Pancreas (tissue), 10 donors: Measurements from ENCODE around the gene DNPH1. TPM values are rescaled to one million over a fixed set of nuclear protein-coding genes. Genes with fewer than 3 reads are reported as not detected.

Source experiments
- ATAC-seq, 4 donors: fragments of 200-7000 bp; cut with Tn5 transposase; one replicate each; pipeline versions ENCODE4 v1.8.0 to v1.9.1; 2020; ENCODE audit warnings: mild to moderate bottlenecking in 4 of 4, moderate library complexity in 4 of 4
- DNase-seq, 6 donors: peaks; one replicate each; pipeline ENCODE4 v3.0.0-alpha.2; 2020
- FAIRE-seq: peaks from 2 replicates; lab custom pipeline; 2012; peaks lifted over from hg19 to GRCh38; lab: Jason Lieb, UNC
- H3K27ac ChIP-seq, 4 donors: fragments of 200-600 bp; sonication (generic); 1 replicate in 3 of 4; 2 replicates in 1 of 4; pipeline versions ENCODE4 v1.5.0 to v1.8.0; 2020
- H3K27me3 ChIP-seq, 4 donors: fragments of 200-600 bp; one replicate each; pipeline ENCODE4 v1.8.0; 2021
- H3K36me3 ChIP-seq, 3 donors: fragments of 200-600 bp; sonication (generic) in 1 of 3; one replicate each; pipeline versions ENCODE4 v1.5.0 to v1.8.0; 2020 to 2021
- H3K4me1 ChIP-seq, 3 donors: fragments of 200-600 bp; one replicate each; pipeline ENCODE4 v1.8.0; 2021
- H3K4me3 ChIP-seq, 4 donors: fragments of 200-600 bp; sonication (generic) in 2 of 4; one replicate each; pipeline versions ENCODE4 v1.5.0 to v1.8.0; 2020 to 2021
- H3K9me3 ChIP-seq, 4 donors: fragments of 200-600 bp; one replicate each; pipeline ENCODE4 v1.8.0; 2021
- WGBS, 2 donors: extraction: QIAGEN DNeasy Blood & Tissue Kit; methylation state at CpG; one replicate each; pipeline ENCODE4 v1.1.7; 2013; 5-methylcytosine and 5-hydroxymethylcytosine counted together
- intact Hi-C, 3 donors: fragments of 100-400 bp; cut with DNase I; formaldehyde crosslinking; loops; one replicate each; pipeline versions ENCODE4 v1.11.1 to v1.14.2; 2022
- polyA plus RNA-seq, 2 donors: library from polyadenylated mRNA; stranded (reverse); fragments of 200-250 nt; gene quantifications; one replicate each; pipeline ENCODE4 v1.2.3, GENCODE V29; 2013
- total RNA-seq, 6 donors: library from RNA; stranded (reverse); fragmentation: NEBNext Ultra II Directional in 4 of 6; extraction: Animal tissue kit (Norgen Biotek cat#: 25700) in 4 of 6; gene quantifications; one replicate each; pipeline versions ENCODE4 v1.2.1 to v1.2.4, GENCODE V29; 2021 to 2023
- TF ChIP-seq, protein P1 (sequence below), 4 donors: fragments of 200-600 bp; sonication (generic) in 3 of 4; IDR thresholded peaks; one replicate each; pipeline versions ENCODE4 v1.5.0 to v1.8.0; 2021; ENCODE audit warnings: antibody characterized with exemption in 4 of 4
- donor health status: healthy with polysubstance abuse.
- donor health status: DM: no; HTN: no; CAD: no; lungs with moderate emphysema.
- donor health status: DM: no; HTN: no; CAD: no.
- donor health status: control.
- donor health status: control.
- donor health status: Bipolar disorder and iron deficiency.
- donor health status: DM: yes; HTN: yes; CAD: no.
- donor health status: DM: no; HTN: no; CAD: no.
- donor health status: DM: no; HTN: no; CAD: no.
- donor health status: DM: yes; HTN: yes; CAD: no.

DNPH1 gene
- total and polyA plus RNA-seq, 8 donors: 19.9 to 73.3 (median 43.2) TPM

DNA sequence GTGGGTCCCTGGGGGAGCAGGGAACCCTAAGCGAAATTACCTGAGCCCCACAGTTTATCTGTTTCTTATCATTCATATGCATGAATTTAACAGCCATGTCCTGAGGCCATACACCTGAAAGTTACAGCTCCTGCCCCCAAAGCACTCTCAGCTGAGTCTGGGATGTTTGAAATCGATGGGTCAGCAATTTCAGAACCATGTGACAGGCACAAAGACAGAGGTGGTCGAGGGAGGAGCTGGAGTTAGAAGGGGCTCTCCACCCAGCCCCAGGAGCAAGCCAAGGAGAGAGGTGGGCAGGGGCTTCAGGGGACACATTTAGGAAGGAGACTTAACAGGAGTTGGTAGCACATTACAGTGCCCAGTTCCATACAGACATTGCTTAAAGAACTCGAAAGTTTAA, 28.9 kb upstream of the DNPH1 start:
- Histone ChIP-seq H3K36me3 (no peaks in the 10 kb centered on the region), H3K4me1 (no peaks in the 10 kb centered on the region), H3K27ac (no peak overlapping the region), H3K4me3 (no peak overlapping the region), H3K27me3 (no peaks in the 10 kb centered on the region), H3K9me3 (no peaks in the 10 kb centered on the region)
- DNase-seq: no peak
- TF ChIP-seq, protein P1, sequence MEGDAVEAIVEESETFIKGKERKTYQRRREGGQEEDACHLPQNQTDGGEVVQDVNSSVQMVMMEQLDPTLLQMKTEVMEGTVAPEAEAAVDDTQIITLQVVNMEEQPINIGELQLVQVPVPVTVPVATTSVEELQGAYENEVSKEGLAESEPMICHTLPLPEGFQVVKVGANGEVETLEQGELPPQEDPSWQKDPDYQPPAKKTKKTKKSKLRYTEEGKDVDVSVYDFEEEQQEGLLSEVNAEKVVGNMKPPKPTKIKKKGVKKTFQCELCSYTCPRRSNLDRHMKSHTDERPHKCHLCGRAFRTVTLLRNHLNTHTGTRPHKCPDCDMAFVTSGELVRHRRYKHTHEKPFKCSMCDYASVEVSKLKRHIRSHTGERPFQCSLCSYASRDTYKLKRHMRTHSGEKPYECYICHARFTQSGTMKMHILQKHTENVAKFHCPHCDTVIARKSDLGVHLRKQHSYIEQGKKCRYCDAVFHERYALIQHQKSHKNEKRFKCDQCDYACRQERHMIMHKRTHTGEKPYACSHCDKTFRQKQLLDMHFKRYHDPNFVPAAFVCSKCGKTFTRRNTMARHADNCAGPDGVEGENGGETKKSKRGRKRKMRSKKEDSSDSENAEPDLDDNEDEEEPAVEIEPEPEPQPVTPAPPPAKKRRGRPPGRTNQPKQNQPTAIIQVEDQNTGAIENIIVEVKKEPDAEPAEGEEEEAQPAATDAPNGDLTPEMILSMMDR (IDR thresholded peaks at IDR 0.05): no peak
- ATAC-seq: no peak
- no peak for FAIRE-seq
- WGBS, 2 donors: 45 to 50% methylated on average over 4 of the region's 4 CpGs
- intact Hi-C loops: loop anchor here in 1 of 3 donors (5.0 kb wide), 1 partner anchor 244 kb away; no protein-coding TSS in a partner anchor

DNA sequence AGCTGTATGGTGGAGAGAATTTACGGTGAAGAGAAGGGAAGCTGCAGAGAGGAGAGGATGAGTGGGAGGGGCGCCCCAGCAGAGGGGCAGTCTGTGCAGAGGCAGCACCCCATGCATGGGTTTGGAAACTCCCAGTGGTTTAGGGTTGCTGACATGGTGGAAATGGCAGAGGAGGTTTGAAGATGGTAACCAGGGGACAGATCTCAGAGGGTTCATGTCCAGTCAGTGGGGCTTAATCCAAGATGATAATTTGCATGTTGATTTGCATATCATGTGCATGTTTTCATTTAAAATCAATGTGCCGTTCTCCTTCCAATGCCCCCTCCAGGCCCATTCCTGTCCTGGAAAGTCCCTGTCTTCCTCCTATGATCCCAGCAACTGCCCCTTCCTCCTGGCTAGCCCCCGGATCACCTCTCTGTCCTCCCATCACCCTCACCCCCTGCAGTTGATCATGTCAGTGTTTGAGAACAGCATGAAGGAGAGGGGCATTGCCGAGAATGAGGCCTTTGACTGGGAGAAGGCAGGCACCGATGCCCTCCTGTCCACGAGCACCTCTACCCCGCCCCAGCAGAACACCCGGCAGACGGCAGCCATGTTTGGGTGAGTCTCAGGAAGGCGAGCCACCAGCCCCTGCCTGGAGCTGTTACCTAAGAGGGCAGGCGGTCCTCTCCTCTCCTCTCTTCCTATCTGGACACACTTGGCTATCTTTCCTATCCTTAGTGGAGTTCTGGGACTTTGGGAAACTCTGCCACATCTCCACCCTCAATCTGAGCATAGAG, 28.3 kb upstream of the DNPH1 start:
- Histone ChIP-seq H3K9me3 (no peaks in the 10 kb centered on the region), H3K4me3 (no peak overlapping the region), H3K27ac (no peak overlapping the region), H3K36me3 (no peaks in the 10 kb centered on the region), H3K4me1 (no peaks in the 10 kb centered on the region), H3K27me3 (no peaks in the 10 kb centered on the region)
- intact Hi-C loops: loop anchor here in 1 of 3 donors (5.0 kb wide), 1 partner anchor 245 kb away; no protein-coding TSS in a partner anchor
- TF ChIP-seq, protein P1 (IDR thresholded peaks at IDR 0.05): no peak
- WGBS, 2 donors: 75 to 80% methylated on average over 12 of the region's 12 CpGs
- DNase-seq: no peak
- FAIRE-seq: no peak
- no peak for ATAC-seq

DNA sequence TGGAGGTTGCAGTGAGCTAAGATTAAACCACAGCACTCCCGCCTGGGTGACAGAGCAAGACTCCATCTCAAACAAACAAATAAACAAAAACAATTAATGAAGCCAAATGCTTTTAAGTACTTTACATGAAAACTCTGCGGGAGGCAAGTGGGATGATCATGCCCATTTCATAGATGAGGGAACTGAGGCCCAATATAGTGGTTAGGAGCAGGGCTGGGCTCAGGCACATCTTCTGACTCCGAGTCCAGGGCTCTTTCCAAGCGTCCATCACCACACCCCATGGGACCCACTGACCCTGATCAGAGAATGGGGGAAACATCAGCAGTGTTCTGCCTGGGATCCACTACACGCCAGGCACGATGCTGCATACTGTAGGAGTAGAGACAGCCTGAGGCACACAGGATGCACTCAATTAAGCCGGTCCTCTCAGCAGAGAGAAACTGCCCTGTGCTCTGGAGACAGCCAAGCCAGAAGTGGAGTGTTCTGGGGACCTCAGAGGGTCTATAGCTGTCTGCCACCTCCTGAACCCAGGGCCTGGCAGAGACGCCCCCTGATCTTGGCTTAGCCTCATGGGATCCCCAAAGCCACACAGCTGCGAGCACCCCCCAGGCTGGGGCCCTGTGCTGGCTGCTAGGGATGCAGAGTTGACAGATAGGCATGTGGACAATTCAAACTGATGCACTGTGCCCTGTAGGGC, 27.5 kb upstream of the DNPH1 start:
- FAIRE-seq (no peak), ATAC-seq (no peak), DNase-seq (no peak)
- no peaks in the 10 kb centered on the region for H3K4me1 ChIP-seq
- WGBS, 2 donors: 72 to 75% methylated on average over 9 of the region's 9 CpGs
- H3K4me3 ChIP-seq: no peak overlapping the region
- no peaks in the 10 kb centered on the region for H3K36me3 ChIP-seq
- intact Hi-C loops: loop anchor here in 1 of 3 donors (5.0 kb wide), 1 partner anchor 245 kb away; no protein-coding TSS in a partner anchor
- no peak overlapping the region for H3K27ac ChIP-seq
- no peaks in the 10 kb centered on the region for H3K9me3 ChIP-seq
- H3K27me3 ChIP-seq: no peaks in the 10 kb centered on the region
- TF ChIP-seq, protein P1 (IDR thresholded peaks at IDR 0.05): no peak

DNA sequence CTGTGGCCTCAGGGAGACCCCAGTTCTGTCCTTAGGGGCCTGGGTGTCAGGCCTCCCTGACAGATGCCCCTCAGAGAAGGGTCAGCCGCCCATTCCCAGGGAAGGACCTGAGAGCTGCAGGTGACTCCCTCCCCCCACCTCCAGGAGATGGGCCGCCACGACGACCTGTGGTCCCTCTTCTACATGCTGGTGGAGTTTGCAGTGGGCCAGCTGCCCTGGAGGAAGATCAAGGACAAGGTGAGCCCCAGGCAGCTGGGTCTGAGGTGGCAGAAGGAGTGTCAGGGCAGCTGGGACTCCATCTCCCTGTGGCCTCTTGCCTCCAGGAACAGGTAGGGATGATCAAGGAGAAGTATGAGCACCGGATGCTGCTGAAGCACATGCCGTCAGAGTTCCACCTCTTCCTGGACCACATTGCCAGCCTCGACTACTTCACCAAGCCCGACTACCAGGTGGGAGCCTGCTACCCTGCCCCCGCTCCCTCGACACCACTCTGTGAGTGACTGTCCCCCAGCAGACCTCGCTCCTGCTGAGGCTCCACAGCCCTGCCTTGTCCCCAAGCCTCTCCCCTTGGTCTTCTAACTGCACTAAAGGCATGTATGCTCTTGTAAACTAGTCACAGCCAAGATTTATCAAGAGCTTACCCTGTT, 26.2 kb upstream of the DNPH1 start:
- TF ChIP-seq, protein P1 (IDR thresholded peaks at IDR 0.05): no peak
- DNase-seq: no peak
- intact Hi-C loops: loop anchor here in 1 of 3 donors (5.0 kb wide), 1 partner anchor 247 kb away; no protein-coding TSS in a partner anchor
- H3K9me3 ChIP-seq: no peaks in the 10 kb centered on the region
- no peaks in the 10 kb centered on the region for H3K27me3 ChIP-seq
- ATAC-seq: no peak
- WGBS, 2 donors: 65 to 69% methylated on average over 11 of the region's 11 CpGs
- H3K36me3 ChIP-seq: no peaks in the 10 kb centered on the region
- H3K4me1 ChIP-seq: no peaks in the 10 kb centered on the region
- H3K27ac ChIP-seq: no peak overlapping the region
- FAIRE-seq: no peak
- H3K4me3 ChIP-seq: no peak overlapping the region
